Measurements from ENCODE around the gene ISCA2.

DNA sequence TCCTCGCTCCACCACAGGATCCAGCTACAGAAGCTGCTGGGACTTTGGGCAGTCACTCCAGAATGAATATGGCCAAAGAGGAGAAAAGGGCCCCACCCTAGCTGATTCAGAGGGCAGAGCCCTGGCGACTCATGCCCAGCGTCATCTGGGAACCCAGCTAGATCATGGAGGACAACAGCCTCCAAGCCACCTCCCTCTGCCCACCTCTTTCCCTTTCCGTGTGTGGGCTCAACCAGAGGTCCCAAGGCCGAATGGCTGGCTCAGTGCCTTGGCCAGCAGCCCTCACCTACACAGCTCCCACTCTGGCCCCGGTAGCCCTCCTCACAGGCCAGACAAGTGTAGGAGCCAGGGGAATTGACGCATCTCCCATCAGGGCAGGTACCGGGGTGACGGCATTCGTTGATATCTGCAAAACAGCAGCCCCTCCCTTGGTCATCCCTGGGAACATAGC, 17.4 kb downstream of the ISCA2 start:
- TF ChIP-seq EP300 (IDR thresholded peaks at IDR 0.05; ENCODE audit: low read depth) (no peak), POLR2AphosphoS5 (IDR thresholded peaks at IDR 0.05) (no peak)
- TF ChIP-seq, protein P1, sequence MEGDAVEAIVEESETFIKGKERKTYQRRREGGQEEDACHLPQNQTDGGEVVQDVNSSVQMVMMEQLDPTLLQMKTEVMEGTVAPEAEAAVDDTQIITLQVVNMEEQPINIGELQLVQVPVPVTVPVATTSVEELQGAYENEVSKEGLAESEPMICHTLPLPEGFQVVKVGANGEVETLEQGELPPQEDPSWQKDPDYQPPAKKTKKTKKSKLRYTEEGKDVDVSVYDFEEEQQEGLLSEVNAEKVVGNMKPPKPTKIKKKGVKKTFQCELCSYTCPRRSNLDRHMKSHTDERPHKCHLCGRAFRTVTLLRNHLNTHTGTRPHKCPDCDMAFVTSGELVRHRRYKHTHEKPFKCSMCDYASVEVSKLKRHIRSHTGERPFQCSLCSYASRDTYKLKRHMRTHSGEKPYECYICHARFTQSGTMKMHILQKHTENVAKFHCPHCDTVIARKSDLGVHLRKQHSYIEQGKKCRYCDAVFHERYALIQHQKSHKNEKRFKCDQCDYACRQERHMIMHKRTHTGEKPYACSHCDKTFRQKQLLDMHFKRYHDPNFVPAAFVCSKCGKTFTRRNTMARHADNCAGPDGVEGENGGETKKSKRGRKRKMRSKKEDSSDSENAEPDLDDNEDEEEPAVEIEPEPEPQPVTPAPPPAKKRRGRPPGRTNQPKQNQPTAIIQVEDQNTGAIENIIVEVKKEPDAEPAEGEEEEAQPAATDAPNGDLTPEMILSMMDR (IDR thresholded peaks at IDR 0.05), result no peak
